Gastrocnemius medialis (tissue), 4 donors: ENCODE data around the gene LRRC8E.

Experiments used
- POLR2A ChIP-seq, 2 donors: fragments of 450-650 bp; IDR thresholded peaks; one replicate each; pipeline ENCODE4 v1.6.1; 2017; ENCODE audit warnings: antibody characterized with exemption in 2 of 2, mild to moderate bottlenecking in 2 of 2, moderate library complexity in 2 of 2
- TF ChIP-seq, protein P1 (sequence below), 5 experiments: fragments of 450-650 bp in 3 of 5; fragments of 200-600 bp in 2 of 5; sonication (generic) in 2 of 5; IDR thresholded peaks in 4 of 5; conservative IDR thresholded peaks in 1 of 5; 1 replicate in 4 of 5; 2 replicates in 1 of 5; pipeline ENCODE4 v1.5.1; 2016 to 2019; ENCODE audit warnings: antibody characterized with exemption in 5 of 5, mild to moderate bottlenecking in 3 of 5, moderate library complexity in 3 of 5

DNA sequence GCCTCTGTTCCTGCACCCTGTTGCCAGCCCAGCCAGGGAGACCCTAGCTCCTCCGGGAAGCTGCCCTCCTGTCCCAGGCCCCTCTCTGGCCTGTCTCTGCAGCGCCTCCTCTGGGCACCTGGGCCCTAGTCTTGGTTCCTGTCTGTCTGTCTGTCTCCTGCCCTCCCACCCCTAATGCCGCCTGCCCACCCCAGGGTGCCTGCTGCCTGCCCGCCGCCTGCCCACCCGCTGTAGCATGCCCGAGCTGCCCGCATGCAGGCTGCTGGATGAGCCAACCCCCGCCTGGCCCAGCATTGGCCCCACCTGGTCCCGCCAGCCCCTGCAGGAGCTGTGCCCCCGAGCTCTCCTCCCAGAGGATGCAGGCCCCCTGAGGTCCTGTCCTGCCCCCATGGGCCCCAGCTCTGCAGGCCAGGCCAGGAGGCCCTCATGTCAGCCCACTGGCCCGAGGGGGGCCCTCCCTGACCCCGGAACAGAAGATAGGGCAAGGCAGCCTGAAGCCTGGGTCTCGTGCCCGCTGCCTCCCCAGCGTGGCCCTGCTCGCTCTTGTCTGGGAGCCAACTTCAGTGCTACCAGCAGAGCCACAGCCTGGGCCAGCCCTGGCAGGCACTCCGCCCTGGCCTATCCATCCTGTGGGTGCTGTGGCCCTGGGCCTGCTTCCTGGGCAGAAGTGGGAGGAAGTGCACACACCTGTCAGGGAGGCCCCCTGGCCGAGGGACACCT is 20.6 kb downstream of the LRRC8E start:
- TF ChIP-seq, protein P1, sequence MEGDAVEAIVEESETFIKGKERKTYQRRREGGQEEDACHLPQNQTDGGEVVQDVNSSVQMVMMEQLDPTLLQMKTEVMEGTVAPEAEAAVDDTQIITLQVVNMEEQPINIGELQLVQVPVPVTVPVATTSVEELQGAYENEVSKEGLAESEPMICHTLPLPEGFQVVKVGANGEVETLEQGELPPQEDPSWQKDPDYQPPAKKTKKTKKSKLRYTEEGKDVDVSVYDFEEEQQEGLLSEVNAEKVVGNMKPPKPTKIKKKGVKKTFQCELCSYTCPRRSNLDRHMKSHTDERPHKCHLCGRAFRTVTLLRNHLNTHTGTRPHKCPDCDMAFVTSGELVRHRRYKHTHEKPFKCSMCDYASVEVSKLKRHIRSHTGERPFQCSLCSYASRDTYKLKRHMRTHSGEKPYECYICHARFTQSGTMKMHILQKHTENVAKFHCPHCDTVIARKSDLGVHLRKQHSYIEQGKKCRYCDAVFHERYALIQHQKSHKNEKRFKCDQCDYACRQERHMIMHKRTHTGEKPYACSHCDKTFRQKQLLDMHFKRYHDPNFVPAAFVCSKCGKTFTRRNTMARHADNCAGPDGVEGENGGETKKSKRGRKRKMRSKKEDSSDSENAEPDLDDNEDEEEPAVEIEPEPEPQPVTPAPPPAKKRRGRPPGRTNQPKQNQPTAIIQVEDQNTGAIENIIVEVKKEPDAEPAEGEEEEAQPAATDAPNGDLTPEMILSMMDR (IDR thresholded peaks at IDR 0.05 in 4 of 5, conservative IDR thresholded peaks at IDR 0.05 in 1 of 5): no peak
- TF ChIP-seq POLR2A (IDR thresholded peaks at IDR 0.05): no peak
